NCI-H2107 (cell line): ENCODE results near the gene LILRB3.
A peak's percentile ranks its signal among the peaks of the same experiment; 100 is the strongest.
"Not testable (repeated sequence)": the region's sequence is repeated elsewhere in the genome, so short reads cannot be mapped to it uniquely, and the experiment has no call there.

Source experiments
- DNase-seq: peaks from one replicate; lab custom pipeline; 2025; lab: John Stamatoyannopoulos, UW

The LILRB3 gene

DNA sequence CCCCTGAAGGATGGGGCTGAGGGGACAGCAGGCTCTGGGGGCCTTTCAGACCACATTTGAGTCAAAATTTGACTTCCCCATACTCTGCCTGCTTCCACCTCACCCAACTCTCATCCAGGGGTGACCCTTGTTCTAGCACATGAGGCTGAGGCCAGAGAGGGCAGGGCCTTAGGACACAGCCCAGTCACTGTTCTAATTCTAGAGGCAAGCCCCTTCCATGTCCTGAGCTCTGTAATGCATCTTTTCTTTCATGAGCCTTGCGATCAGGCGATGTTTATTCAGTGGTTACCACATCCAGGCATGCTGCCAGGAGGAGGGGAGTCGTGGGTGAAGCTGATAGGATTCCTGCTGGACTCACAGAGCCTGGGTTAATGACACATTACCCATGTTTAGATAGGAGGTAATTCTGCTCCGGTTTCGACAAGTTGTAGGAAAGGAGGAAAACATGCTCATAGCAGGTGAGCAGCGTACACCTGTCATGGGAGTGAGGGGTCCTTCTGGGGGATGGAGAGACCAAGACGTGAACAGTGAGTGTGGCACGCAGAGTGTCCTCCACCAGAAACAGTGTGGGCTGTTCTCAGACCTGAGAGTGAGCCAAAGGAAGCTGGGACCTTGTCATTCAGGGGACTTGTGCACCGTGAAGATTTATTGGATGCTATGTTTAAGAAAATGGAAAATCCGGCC is 12.9 kb downstream of the LILRB3 start:
- peak; percentile 89 for DNase-seq

DNA sequence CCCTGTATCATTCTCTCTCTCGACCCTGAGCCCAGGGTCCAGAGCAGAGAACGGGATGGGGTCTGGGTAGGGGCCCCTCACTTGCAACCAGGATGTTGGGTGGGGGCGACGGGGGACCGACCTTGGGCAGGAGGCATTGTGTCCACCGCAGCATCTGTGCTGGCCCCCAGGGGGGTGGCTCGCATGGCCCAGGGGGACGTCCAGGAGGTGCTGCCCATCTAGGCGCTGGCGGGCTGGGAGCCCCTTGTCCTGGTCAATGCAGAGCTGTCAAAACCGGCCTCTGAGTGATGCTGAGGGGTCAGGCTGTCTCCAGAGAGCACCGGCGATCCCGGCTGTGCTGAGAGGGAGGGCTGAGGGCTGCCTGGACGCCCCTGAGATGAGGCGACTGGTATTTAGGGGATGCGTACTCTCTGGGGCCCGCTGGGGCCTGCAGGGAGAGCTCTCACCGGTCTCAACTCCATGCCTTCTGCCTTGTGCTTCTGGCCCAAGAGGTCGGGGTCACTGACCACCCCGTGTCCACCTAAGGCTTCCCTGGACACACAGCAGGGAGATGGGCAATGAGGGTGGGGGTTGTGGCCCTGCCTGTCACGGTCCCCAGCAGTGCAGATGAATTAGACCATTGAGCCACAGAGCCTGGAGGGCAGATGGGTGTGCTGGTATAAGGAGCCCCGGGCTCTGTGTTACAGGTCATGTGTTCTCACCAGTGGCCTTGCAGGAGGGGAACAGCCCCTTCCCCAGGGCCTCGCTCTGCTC is 13.6 kb downstream of the LILRB3 start:
- no peak for DNase-seq

DNA sequence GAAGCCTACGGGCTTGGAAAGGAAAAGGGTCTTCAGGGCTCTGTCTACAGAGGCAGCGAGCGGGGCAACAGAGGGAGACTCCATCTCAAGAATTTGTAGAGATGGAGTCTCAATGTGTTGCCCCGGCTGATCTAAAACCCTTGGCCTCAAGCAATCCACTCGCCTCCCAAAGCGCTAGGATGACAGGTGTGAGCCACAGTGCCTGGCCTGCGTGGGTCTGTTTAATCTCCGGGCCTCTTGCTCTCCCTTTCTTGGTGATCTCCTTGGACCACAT is 14.1 kb downstream of the LILRB3 start:
- DNase-seq = no peak

DNA sequence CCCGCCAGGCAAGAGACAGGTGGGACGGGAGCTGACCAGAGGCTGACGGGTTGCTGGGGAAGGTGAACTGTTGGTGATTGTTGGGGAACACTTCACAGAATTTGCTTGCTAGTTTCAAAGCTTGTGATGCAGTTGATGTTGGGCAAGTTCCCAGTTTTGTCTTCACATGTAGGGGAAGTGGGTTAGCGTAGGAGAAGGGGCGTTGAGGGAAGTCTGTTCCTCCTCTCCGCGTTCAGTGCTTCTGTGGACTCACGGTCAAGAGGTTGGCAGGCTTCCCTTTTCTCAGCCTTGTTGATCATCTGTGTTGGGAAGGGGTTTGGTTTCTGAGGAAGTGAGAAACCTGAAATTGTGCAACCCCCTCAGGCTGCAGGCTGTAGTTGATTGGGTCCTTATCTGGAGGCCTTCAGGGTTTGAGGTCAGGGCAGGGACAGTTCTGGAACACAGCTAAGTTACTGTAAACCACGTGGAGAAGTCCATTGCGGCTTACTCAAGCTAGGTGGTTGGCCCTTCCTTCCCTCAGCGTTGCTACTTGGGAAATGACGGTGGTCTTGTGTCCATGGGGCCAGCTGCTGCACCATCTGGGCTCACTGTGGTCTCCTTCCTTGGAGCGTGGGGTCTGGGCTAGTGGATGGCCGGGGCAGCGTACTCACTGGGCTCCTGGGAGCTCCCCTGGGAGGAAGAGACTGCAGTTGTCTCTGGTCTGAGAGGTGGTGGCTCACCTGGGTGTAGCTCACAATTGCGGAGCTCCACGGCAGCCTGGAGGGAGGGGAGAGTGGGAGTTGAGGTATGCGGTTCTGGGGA is 14.6 kb downstream of the LILRB3 start:
- no peak for DNase-seq

DNA sequence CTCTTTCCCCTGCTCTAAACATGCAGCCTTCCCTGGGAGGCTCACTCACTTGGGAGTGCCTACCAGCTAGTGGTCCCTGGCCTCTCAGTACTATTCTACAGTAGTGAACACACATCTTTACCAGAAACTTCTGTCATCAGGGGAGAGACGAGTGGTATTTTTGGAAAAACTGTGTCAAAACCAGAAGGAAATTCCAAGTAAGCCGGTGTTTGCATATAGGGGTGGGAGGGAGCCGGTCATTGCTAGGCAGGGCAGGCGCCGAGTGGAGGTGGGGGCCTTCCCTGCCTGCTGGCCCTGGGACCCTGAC is 15.2 kb downstream of the LILRB3 start:
- no peak for DNase-seq

- DNase-seq = not testable (repeated sequence)
Measured at GRCh38 chr19:54207193-54207592, 15.6 kb downstream of the LILRB3 start.

- no peak for DNase-seq
Measured at GRCh38 chr19:54206831-54207177, 16.0 kb downstream of the LILRB3 start.

DNA sequence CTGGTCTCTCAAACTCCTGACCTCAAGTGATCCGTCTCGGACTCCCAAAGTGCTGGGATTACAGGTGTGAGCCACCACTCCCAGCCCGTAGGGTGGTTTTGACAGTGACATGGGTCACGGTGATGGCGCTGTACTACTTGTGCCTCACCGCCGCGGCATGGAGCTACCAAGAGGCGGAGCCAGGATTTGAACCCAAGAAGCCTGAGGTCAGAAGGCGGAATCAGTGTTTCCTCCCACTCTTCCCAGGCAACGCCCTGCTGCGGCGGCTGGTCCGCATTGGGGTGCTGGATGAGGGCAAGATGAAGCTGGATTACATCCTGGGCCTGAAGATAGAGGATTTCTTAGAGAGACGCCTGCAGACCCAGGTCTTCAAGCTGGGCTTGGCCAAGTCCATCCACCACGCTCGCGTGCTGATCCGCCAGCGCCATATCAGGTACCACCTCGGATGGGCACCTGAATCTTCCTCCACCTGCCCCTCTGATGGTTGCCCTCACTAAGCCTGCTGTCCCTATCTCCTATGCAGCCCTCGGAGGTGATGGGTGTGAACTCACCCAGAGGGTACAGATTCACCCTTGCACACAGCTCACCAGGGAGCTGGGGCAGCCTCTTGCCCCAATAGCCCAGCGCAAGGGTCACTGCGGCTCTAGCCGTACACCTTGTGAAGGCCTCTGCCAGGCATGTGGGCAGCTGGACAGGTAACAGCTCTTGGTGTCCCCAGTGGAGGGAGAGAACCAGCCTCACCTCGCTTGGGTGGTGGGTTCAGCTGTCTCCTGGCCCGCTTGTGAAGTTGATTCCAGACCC is 16.6 kb downstream of the LILRB3 start:
- no peak for DNase-seq

GRCh38 chr19:54204767-54205468 is 17.9 kb downstream of the LILRB3 start:
- no peak for DNase-seq

GRCh38 chr19:54203151-54203611 is 19.6 kb downstream of the LILRB3 start:
- no peak for DNase-seq

DNA sequence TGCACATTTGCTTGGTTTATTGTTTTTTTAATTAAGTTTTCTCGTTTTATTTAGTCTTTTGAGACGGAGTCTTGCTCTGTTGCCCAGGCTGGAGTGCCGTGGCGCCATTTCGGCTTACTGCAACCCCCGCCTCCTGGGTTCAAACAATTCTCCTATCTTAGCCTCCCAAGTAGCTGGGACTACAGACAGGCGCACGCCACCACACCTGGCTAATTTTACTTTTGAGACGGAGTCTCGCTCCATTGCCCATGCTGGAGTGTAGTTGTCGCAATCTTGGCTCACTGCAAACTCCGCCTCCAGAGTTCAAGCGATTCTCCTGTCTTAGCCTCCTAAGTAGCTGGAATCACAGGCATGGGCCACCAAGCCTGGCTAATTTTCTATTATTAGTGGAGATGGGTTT is 20.8 kb downstream of the LILRB3 start:
- DNase-seq = no peak

DNA sequence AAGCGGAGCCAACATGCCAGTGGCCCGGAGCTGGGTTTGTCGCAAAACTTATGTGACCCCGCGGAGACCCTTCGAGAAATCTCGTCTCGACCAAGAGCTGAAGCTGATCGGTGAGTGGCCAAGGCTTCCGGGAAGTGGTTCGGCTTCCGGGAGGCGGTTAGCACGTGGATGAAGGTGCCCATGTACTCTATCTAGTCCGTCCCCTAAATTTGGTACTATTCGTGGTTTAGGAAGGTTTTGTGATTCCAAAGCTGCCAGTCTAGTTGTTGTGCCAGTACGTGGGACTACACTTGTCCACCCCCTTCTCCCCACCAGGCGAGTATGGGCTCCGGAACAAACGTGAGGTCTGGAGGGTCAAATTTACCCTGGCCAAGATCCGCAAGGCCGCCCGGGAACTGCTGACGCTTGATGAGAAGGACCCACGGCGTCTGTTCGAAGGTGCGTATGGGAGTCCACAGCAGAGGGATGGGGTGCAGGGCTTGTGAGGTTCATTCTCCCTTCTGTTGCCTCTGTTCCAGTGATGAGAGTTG is 21.6 kb downstream of the LILRB3 start:
- DNase-seq = no peak

GRCh38 chr19:54199401-54199800 is 23.4 kb downstream of the LILRB3 start:
- DNase-seq = no peak

DNA sequence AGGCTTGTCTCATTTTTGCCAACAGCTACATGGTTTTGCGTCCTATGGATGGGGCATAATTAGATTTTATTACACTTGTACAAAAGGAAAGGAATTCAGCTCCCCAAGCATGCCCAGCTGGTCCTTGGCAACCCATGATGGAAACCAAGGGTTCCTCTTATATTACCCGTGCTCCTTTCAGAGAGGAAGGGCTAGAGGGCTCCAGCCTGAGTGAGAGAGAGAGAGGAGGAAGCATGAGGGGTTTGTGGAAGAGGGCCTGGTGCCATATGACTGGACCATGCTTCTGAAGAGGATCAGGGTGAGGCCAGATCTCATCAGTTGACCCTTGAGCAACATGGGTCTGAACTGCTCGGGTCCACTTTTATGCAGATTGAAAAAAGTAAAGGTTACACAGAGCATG is 25.7 kb downstream of the LILRB3 start:
- DNase-seq = no peak

DNA sequence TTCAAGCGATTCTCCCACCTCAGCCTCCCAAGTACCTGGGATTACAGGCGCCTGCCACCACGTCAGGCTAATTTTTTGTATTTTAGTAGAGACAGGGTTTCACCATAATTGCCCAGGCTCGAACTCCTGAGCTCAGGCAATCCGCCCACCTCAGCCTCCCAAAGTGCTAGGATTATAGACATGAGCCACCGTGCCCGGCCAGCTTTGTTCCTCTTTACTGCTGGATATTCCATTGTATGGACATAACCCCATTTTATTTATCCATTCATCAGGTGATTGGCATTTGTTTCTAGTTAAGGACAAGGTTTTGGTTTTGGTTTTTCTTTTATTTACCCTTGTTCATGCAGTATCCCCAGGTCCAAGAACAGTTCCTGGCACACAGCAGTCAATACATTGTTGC is 26.3 kb downstream of the LILRB3 start:
- no peak for DNase-seq

DNA sequence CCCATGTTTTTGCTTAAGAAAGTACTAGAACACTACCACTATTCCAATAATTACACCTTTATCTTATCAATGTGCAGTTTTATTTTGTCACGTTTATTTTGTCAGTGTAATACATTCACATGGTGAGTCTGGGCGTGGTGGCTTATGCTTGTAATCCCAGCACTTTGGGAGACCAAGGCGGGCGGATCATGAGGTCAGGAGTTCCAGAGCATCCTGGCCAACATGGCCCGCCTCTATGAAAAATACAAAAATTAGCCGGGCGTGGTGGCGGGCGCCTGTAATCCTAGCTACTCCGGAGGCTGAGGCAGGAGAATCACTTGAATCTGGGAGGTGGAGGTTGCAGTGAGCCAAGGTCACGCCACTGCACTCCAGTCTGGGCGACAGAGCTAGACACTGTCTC is 28.3 kb downstream of the LILRB3 start:
- not testable (repeated sequence) for DNase-seq

- DNase-seq = no peak
Measured at GRCh38 chr19:54193011-54193410, 29.8 kb downstream of the LILRB3 start.

- DNase-seq = no peak
Measured at GRCh38 chr19:54191811-54192453, 30.9 kb downstream of the LILRB3 start.

- peak; percentile 62 for DNase-seq
Measured at GRCh38 chr19:54191011-54191810, 31.6 kb downstream of the LILRB3 start, which contains the start of gene TSEN34. Gene TSEN34 (plus strand): TSS chr19:54191308. CDS start chr19:54191365, 57 bp downstream.

GRCh38 chr19:54190503-54191010 is 32.2 kb downstream of the LILRB3 start:
- DNase-seq = peak; percentile 100
